ENCODE data around the gene FYN. TPM values are rescaled to one million over a fixed set of nuclear protein-coding genes. Genes with fewer than 3 reads are reported as not detected.

The FYN gene
- total RNA-seq, 1 donor from 2014 or later = 5.2 TPM

- ATAC-seq = no peak
These were observed 194.0 kb downstream of the FYN start for GRCh38 chr6:111679126-111679858.

GRCh38 chr6:111677249-111677990 is 195.8 kb downstream of the FYN start:
- ATAC-seq = no peak

GRCh38 chr6:111676383-111676782 is 196.9 kb downstream of the FYN start:
- no peak for ATAC-seq

- ATAC-seq = no peak
These were observed 198.4 kb downstream of the FYN start for GRCh38 chr6:111674883-111675282.

GRCh38 chr6:111674413-111674812 is 198.8 kb downstream of the FYN start:
- no peak for ATAC-seq

GRCh38 chr6:111673937-111674336 is 199.3 kb downstream of the FYN start:
- no peak for ATAC-seq

- no peak for ATAC-seq
These were observed 199.7 kb downstream of the FYN start for GRCh38 chr6:111673532-111673931.

GRCh38 chr6:111672761-111673450 is 200.3 kb downstream of the FYN start:
- ATAC-seq = no peak

- no peak for ATAC-seq
These were observed 203.9 kb downstream of the FYN start for GRCh38 chr6:111669326-111669725.

- no peak for ATAC-seq
These were observed 204.8 kb downstream of the FYN start for GRCh38 chr6:111668410-111668809.

- no peak for ATAC-seq
These were observed 205.3 kb downstream of the FYN start for GRCh38 chr6:111667931-111668330.

- no peak for ATAC-seq
These were observed 206.4 kb downstream of the FYN start for GRCh38 chr6:111666847-111667246.

- no peak for ATAC-seq
These were observed 208.7 kb downstream of the FYN start for GRCh38 chr6:111664565-111665030.

GRCh38 chr6:111663692-111664564 is 209.3 kb downstream of the FYN start:
- no peak for ATAC-seq

GRCh38 chr6:111662794-111663593 is 210.3 kb downstream of the FYN start:
- no peak for ATAC-seq

GRCh38 chr6:111662072-111662793 is 211.0 kb downstream of the FYN start:
- no peak for ATAC-seq

- ATAC-seq = peak; percentile 51
These were observed 211.7 kb downstream of the FYN start for GRCh38 chr6:111661541-111662061.

- no peak for ATAC-seq
These were observed 212.7 kb downstream of the FYN start for GRCh38 chr6:111660531-111660930.

GRCh38 chr6:111658462-111659154 is 214.6 kb downstream of the FYN start:
- no peak for ATAC-seq

GRCh38 chr6:111657146-111657545 is 216.1 kb downstream of the FYN start:
- no peak for ATAC-seq
